ENCODE results near the gene USP8. TPM values are rescaled to one million over a fixed set of nuclear protein-coding genes. Genes with fewer than 3 reads are reported as not detected.

Gene USP8
- total RNA-seq, 2 donors from 2014 or later, result 37.1 to 89.8 TPM

- no peak overlapping the region for H3K4me3 ChIP-seq
- H3K27ac ChIP-seq, result no peak overlapping the region
- ATAC-seq (ENCODE audit: insufficient number of reproducible peaks, low FRiP score, low read depth), result no peak
- TF ChIP-seq CTCF (IDR thresholded peaks at IDR 0.05), result no peak
- DNase-seq (ENCODE audit: low spot score), result no peak
- no peaks in the 10 kb centered on the region for H3K9me3 ChIP-seq
- peaks cover 17% of the 10 kb centered on the region for H3K36me3 ChIP-seq
- no peaks in the 10 kb centered on the region for H3K4me1 ChIP-seq (ENCODE audit: control insufficient read depth in 1 of 2, low read depth in 2 of 2)
- no peaks in the 10 kb centered on the region for H3K27me3 ChIP-seq (replicated peaks; ENCODE audit: insufficient read depth)
Observed at GRCh38 chr15:50440932-50441331, 16.7 kb downstream of the USP8 start.

GRCh38 chr15:50452927-50453326, 28.7 kb downstream of the USP8 start:
- no peaks in the 10 kb centered on the region for H3K27me3 ChIP-seq (replicated peaks; ENCODE audit: insufficient read depth)
- H3K4me3 ChIP-seq, result no peak overlapping the region
- TF ChIP-seq CTCF (IDR thresholded peaks at IDR 0.05), result no peak
- no peaks in the 10 kb centered on the region for H3K9me3 ChIP-seq
- DNase-seq (ENCODE audit: low spot score) (no peak), ATAC-seq (ENCODE audit: insufficient number of reproducible peaks, low FRiP score, low read depth) (no peak)
- H3K36me3 ChIP-seq, result peaks cover 15% of the 10 kb centered on the region
- H3K27ac ChIP-seq, result no peak overlapping the region
- peaks cover 0 to under 1% of the 10 kb centered on the region in 2 donors for H3K4me1 ChIP-seq (ENCODE audit: control insufficient read depth in 1 of 2, low read depth in 2 of 2)

GRCh38 chr15:50458348-50459112, 34.3 kb downstream of the USP8 start:
- Histone ChIP-seq H3K9me3 (no peaks in the 10 kb centered on the region), H3K27me3 (replicated peaks; ENCODE audit: insufficient read depth) (no peaks in the 10 kb centered on the region), H3K36me3 (peaks cover 21% of the 10 kb centered on the region), H3K4me3 (no peak overlapping the region), H3K27ac (no peak overlapping the region), H3K4me1 (ENCODE audit: control insufficient read depth in 1 of 2, low read depth in 2 of 2) (peaks cover 0 to 7% of the 10 kb centered on the region in 2 donors)
- no peak for DNase-seq (ENCODE audit: low spot score)
- ATAC-seq (ENCODE audit: insufficient number of reproducible peaks, low FRiP score, low read depth), result no peak
- no peak for TF ChIP-seq CTCF (IDR thresholded peaks at IDR 0.05)

GRCh38 chr15:50463423-50464358, 39.5 kb downstream of the USP8 start:
- ATAC-seq (ENCODE audit: insufficient number of reproducible peaks, low FRiP score, low read depth), result no peak
- no peak overlapping the region for H3K27ac ChIP-seq
- no peak overlapping the region for H3K4me3 ChIP-seq
- H3K36me3 ChIP-seq, result peaks cover 12% of the 10 kb centered on the region
- no peaks in the 10 kb centered on the region for H3K4me1 ChIP-seq (ENCODE audit: control insufficient read depth in 1 of 2, low read depth in 2 of 2)
- H3K27me3 ChIP-seq (replicated peaks; ENCODE audit: insufficient read depth), result no peaks in the 10 kb centered on the region
- H3K9me3 ChIP-seq, result no peaks in the 10 kb centered on the region
- no peak for DNase-seq (ENCODE audit: low spot score)
- TF ChIP-seq CTCF (IDR thresholded peaks at IDR 0.05), result no peak

- ATAC-seq (ENCODE audit: insufficient number of reproducible peaks, low FRiP score, low read depth), result no peak
- no peak overlapping the region for H3K27ac ChIP-seq
- no peak overlapping the region for H3K4me3 ChIP-seq
- TF ChIP-seq CTCF (IDR thresholded peaks at IDR 0.05), result no peak
- no peaks in the 10 kb centered on the region for H3K27me3 ChIP-seq (replicated peaks; ENCODE audit: insufficient read depth)
- peaks cover 13% of the 10 kb centered on the region for H3K36me3 ChIP-seq
- H3K4me1 ChIP-seq (ENCODE audit: control insufficient read depth in 1 of 2, low read depth in 2 of 2), result no peaks in the 10 kb centered on the region
- no peak for DNase-seq (ENCODE audit: low spot score)
- no peaks in the 10 kb centered on the region for H3K9me3 ChIP-seq
Observed at GRCh38 chr15:50471072-50471471, 46.9 kb downstream of the USP8 start.

All from thoracic aorta (tissue), 2 donors.